HG03159 (cell line): Measurements from ENCODE around the gene C1QTNF9.
"Not testable (repeated sequence)": the region's sequence is repeated elsewhere in the genome, so short reads cannot be mapped to it uniquely, and the experiment has no call there.

Source experiments
- ATAC-seq: cut with Tn5 transposase; IDR thresholded peaks from one replicate; pipeline ENCODE4 v1.9.1; 2021; ENCODE audit warnings: mild to moderate bottlenecking, moderate library complexity; ENCODE audit not compliant: unreplicated experiment

The C1QTNF9 gene

GRCh38 chr13:24319641-24320040 lies 10.3 kb downstream of the C1QTNF9 start:
- ATAC-seq, result not testable (repeated sequence)

GRCh38 chr13:24321416-24321815 lies 12.0 kb downstream of the C1QTNF9 start:
- ATAC-seq, result not testable (repeated sequence)

GRCh38 chr13:24322470-24322869 lies 13.1 kb downstream of the C1QTNF9 start:
- not testable (repeated sequence) for ATAC-seq

GRCh38 chr13:24323036-24323738 lies 13.8 kb downstream of the C1QTNF9 start:
- ATAC-seq, result no peak

GRCh38 chr13:24323739-24324075 lies 14.3 kb downstream of the C1QTNF9 start:
- no peak for ATAC-seq

- ATAC-seq, result not testable (repeated sequence)
Observed at GRCh38 chr13:24327598-24327997, 18.2 kb downstream of the C1QTNF9 start.

GRCh38 chr13:24328145-24328544 lies 18.8 kb downstream of the C1QTNF9 start:
- no peak for ATAC-seq

- ATAC-seq, result no peak
Observed at GRCh38 chr13:24338721-24339120, 29.3 kb downstream of the C1QTNF9 start.

- no peak for ATAC-seq
Observed at GRCh38 chr13:24339937-24340607, 30.7 kb downstream of the C1QTNF9 start.

- ATAC-seq, result no peak
Observed at GRCh38 chr13:24340608-24340955, 31.2 kb downstream of the C1QTNF9 start.

GRCh38 chr13:24341439-24341838 lies 32.1 kb downstream of the C1QTNF9 start:
- ATAC-seq, result no peak

- ATAC-seq, result no peak
Observed at GRCh38 chr13:24348385-24348784, 39.0 kb downstream of the C1QTNF9 start.

- no peak for ATAC-seq
Observed at GRCh38 chr13:24348797-24349515, 39.6 kb downstream of the C1QTNF9 start.

GRCh38 chr13:24349778-24350664 lies 40.6 kb downstream of the C1QTNF9 start:
- not testable (repeated sequence) for ATAC-seq

GRCh38 chr13:24351423-24351822 lies 42.0 kb downstream of the C1QTNF9 start:
- ATAC-seq, result no peak

- no peak for ATAC-seq
Observed at GRCh38 chr13:24353736-24354135, 44.4 kb downstream of the C1QTNF9 start.

- no peak for ATAC-seq
Observed at GRCh38 chr13:24355103-24355502, 45.7 kb downstream of the C1QTNF9 start.

GRCh38 chr13:24356270-24356669 lies 46.9 kb downstream of the C1QTNF9 start:
- ATAC-seq, result no peak

GRCh38 chr13:24356837-24357236 lies 47.5 kb downstream of the C1QTNF9 start:
- no peak for ATAC-seq

GRCh38 chr13:24357756-24358155 lies 48.4 kb downstream of the C1QTNF9 start:
- no peak for ATAC-seq

- not testable (repeated sequence) for ATAC-seq
Observed at GRCh38 chr13:24358836-24359235, 49.5 kb downstream of the C1QTNF9 start.
